Astrocyte of the cerebellum (primary cell): Measurements from ENCODE around the gene ADD3.
"Not testable (repeated sequence)": the region's sequence is repeated elsewhere in the genome, so short reads cannot be mapped to it uniquely, and the experiment has no call there.

Experiments used
- DNase-seq: peaks from one replicate; pipeline ENCODE4 v3.0.0-alpha.2; 2011; ENCODE audit warnings: low read depth
- H3K4me3 ChIP-seq: 2 replicates; pipeline ENCODE4 v1.5.1; 2011; ENCODE audit warnings: mild to moderate bottlenecking, low read depth, low read length, moderate library complexity
- in situ Hi-C: cut with HindIII; loops from 2 replicates; pipeline ENCODE4 v1.10.0; 2017; ENCODE audit warnings: low sequenced_read_pairs
- TF ChIP-seq, protein P1 (sequence below): IDR thresholded peaks from 2 replicates; pipeline ENCODE4 v1.5.1; 2012; ENCODE audit warnings: low read length, low read depth, moderate library complexity, mild to moderate bottlenecking; ENCODE audit errors: missing control alignments

ADD3 gene

DNA sequence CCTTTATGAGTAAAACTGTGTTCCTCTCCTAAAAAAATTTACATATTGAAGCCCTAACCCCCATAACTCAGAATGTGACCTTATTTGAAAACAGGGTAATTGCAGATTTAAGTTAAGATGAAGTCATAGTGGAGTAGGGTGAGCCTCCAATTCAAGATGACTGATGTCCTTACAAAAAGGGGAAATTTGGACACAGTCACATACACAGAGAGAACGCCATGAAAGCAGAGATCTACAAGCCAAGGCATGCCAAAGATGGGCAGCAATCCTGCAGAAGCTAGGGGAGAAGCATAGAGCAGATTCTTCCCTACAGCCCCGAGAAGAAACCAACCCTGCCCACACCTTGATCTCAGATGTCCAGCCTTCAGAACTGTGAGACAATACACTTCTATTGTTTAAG, 23.8 kb upstream of the ADD3 start:
- DNase-seq = no peak
- in situ Hi-C loops = no loop called here
- TF ChIP-seq, protein P1, sequence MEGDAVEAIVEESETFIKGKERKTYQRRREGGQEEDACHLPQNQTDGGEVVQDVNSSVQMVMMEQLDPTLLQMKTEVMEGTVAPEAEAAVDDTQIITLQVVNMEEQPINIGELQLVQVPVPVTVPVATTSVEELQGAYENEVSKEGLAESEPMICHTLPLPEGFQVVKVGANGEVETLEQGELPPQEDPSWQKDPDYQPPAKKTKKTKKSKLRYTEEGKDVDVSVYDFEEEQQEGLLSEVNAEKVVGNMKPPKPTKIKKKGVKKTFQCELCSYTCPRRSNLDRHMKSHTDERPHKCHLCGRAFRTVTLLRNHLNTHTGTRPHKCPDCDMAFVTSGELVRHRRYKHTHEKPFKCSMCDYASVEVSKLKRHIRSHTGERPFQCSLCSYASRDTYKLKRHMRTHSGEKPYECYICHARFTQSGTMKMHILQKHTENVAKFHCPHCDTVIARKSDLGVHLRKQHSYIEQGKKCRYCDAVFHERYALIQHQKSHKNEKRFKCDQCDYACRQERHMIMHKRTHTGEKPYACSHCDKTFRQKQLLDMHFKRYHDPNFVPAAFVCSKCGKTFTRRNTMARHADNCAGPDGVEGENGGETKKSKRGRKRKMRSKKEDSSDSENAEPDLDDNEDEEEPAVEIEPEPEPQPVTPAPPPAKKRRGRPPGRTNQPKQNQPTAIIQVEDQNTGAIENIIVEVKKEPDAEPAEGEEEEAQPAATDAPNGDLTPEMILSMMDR = no peak

DNA sequence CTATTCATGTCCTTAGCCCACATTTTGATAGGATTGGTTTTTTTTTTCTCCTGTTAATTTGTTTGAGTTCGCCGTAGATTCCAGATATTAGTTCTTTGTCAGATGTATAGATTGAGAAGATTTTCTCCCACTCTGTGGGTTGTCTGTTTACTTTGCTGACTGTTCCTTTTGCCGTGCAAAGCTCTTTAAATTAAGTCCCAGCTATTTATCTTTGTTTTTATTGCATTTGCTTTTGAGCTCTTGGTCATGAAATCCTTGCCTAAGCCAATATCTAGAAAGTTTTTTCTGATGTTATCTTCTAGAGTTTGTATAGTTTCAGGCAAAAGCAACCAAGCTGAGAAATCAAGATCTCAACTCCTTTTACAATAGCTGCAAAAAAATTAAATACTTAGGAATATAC, 22.0 kb upstream of the ADD3 start:
- DNase-seq, in situ Hi-C loops, H3K4me3 ChIP-seq: not testable (repeated sequence)

More for the DNA sequence above, 23.8 kb upstream of the ADD3 start:
- H3K4me3 ChIP-seq = no peak overlapping the region

DNA sequence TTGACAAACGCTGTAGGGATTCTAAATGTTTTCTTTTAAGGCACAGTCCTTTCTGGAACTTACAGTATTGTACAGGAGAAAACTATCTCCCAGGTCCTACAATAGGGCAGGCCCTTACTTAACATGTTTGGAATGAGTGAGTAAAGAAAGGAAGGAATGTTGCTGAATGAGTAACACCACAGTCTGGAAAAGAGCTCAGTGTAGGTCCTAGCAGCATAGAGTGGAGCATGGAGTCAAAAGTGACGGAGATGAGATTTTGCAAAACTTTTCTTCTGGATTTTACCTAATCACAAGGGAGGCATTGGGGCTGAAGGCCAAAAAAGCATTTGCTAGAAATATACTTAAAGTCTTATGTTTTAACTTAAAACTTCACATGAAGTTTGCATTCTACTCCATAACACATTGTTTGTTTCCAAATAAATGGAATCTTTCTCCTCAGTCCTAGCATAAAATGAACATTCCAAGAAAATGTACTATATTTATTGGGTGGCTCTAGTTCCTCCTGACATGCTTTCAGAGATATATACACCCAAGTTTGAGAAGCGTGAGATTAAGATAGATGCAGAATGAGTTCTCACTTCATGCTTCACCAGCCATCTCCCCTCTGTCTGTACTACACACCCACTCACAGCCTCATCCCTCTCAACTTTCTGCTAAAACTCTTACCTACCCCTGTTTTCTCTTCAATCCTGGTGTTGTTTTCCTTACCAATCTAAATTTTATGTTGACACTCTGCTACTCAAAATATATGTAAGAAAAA, 20.2 kb upstream of the ADD3 start:
- TF ChIP-seq, protein P1 = no peak
- H3K4me3 ChIP-seq = no peak overlapping the region
- in situ Hi-C loops = no loop called here
- DNase-seq = no peak

DNA sequence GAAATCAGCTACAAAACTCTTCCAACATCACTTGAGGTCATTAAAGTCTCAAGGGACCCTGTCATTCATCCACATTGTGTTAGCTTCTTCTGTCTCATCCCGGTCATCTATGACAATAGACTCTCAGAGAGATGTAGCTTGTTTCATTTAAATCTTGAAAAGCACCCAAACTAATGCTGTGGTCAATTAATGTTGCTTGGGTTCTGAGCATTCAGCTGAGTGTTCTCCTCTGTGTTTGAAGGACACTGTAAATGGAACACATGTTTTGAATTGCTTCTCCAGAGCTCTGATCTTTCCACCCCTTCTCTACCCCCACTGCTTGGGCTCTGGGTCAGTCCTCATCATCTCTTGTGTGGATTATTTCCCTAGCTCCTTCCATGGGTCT, 19.6 kb upstream of the ADD3 start:
- no peak for DNase-seq
- no peak overlapping the region for H3K4me3 ChIP-seq
- in situ Hi-C loops = no loop called here
- TF ChIP-seq, protein P1 = no peak

DNA sequence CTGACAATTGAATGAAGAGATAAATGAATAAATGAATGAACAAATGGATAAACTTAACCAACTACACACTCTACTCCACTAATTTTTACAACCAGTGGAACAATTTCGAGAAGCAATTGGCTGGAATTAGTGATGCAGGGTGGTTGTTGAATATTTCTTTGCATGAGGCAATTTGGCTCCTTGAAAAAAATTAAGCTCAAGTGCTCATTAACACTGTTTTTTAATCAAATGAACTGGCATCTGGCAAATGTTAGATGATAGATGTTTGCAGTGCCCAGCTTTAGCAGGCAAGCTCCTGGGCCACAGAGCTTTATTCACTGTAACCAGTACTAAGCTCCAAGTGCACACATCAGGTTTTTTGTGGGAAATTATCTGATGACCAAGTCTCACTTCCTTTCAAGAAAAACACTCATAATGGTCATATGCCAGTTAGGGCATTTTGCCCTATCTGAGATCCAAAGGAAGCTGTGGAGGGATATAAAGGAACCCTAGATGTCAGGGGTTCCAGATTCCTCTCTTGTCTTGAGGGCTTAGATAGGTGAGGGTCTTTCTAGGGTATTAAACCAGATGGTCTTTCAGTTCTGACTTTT, 16.4 kb upstream of the ADD3 start:
- in situ Hi-C loops = no loop called here
- H3K4me3 ChIP-seq = no peak overlapping the region
- TF ChIP-seq, protein P1 = no peak
- no peak for DNase-seq

DNA sequence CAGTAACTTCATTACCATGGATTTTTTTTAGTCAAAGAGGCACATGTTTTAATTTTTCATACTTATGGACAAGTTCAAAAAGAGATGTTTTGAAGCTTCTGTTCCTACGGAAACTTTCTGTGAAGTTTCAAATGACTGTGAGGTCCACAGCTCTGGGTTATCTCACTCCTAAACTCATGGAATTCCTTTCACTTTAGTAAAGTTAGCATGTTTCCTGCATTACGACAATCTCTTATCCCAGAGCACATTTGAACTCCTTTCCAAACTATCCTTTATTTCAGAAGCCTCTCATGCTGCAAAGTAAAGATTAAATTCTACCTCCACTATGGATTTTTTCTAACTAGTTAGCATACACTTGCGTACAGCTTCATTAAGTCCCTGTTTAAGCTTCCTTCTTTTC, 15.3 kb upstream of the ADD3 start:
- TF ChIP-seq, protein P1 = no peak
- DNase-seq = no peak
- in situ Hi-C loops = no loop called here
- H3K4me3 ChIP-seq = no peak overlapping the region

DNA sequence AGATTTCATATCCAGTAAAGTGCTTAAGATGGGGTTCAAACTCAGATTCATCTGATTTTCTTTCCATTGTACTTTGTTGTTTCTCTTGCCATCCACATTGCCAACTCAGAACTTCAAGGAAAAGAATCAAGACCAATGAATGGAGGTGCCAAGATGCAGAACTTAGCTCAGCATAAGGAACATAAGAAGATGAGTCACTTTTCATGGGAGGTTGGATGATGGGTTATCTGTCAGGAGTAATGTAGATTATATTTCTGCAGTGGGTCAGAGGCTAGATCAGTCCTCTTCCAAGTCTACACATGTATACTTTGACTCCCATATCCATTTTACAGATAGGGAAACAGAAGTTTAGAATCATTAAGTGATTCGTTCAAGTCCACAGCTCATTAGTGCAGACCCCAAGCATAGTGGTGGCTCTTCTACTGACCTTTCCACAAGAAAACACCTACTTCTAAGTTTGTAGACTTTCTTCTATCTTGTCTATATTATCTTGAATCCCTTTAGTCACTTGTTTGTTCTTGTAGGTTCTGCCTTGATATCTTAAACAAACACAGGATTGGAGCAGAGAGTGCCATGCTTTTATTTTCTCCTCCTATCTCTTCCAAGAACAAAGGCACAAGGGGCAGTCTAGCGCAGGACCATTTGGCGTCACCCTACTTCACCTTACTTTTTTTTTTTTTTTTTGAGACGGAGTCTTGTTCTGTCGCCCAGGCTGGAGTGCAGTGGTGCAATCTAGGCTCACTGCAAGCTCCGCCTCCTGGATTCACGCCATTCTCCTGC, 14.0 kb upstream of the ADD3 start:
- H3K4me3 ChIP-seq = no peak overlapping the region
- TF ChIP-seq, protein P1 = no peak
- in situ Hi-C loops = no loop called here
- no peak for DNase-seq
